Measurements from ENCODE around the gene KCNH1. TPM values are rescaled to one million over a fixed set of nuclear protein-coding genes. Genes with fewer than 3 reads are reported as not detected.

The KCNH1 gene
- polyA plus RNA-seq (ENCODE audit: insufficient read length in 3 of 3), result under 1 TPM; 0.26 to 0.73 (median 0.31) TPM
- long read RNA-seq, donor 1, result 0 reads
- long read RNA-seq, donor 2, result 0 reads
- long read RNA-seq, donor 3, result 0 reads
- long read RNA-seq, donor 4, result 0 reads
- long read RNA-seq, donor 5, result 0 reads
- long read RNA-seq, donor 6, result 0 reads
- long read RNA-seq, donor 7, result 0 reads
- long read RNA-seq, donor 8, result 0 reads
- long read RNA-seq, donor 9, result 0 reads
- long read RNA-seq, donor 10, result 0 reads
- long read RNA-seq, donor 11, result 0 reads
- long read RNA-seq, donor 12, result 0 reads
- long read RNA-seq, donor 13, result 0 reads
- long read RNA-seq, donor 14, result 0 reads
- long read RNA-seq, donor 15, result 0 reads
- long read RNA-seq, donor 16, result 0 reads

DNA sequence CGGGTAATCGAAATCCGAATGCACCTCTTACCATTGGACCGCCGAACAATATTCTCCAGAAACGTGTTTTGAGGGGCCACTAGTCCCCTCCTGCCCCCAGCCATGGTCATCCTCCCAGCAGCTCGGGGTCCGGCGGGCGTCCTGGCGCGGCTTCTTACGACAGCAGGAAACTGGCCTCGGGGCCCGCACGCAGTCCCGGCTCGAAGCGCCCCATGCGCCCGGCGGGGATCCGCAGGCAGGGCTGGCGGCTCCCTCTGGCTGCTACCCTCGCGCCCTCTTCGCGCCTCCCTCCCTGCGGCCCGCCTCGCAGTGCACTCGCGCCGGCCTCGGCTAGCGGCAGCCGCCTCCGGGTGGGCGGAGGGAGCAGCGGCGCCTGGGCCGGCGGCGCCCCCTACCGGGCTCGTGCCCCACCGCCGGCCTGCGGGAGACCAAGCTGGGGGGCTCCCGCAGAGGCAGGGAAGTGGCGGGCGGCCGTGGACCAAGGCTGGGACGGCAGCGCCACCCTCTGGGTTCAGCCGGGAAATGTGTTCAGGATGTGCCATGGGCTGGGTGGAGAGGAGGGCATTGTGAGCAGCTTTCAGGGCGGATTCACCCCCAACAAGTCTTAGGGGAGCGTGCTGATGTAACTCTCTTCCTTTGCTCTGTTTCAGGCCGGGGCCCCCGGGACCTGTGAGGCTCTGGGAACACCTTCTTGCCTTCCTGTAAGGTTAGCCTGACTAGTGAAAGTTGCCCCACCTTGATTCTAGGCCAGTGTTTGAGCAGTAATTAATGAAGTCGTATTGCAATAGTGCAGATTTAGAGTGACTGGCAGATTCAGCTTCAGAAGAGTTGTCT is at the start of gene KCNH1:
KCNH1 (minus strand) TSS at position 313 of the 834 bp plus-strand sequence; CDS start at position 110, 203 bp downstream.
- peak; percentile 53 to 80 (median 76) for DNase-seq (ENCODE audit: extremely low read depth in 1 of 11, low read depth in 9 of 11, low spot score in 4 of 11)

GRCh38 chr1:211182746-211183145 is 48.8 kb upstream of the KCNH1 start:
- DNase-seq (ENCODE audit: extremely low read depth in 1 of 11, low read depth in 9 of 11, low spot score in 4 of 11), result no peak

DNA sequence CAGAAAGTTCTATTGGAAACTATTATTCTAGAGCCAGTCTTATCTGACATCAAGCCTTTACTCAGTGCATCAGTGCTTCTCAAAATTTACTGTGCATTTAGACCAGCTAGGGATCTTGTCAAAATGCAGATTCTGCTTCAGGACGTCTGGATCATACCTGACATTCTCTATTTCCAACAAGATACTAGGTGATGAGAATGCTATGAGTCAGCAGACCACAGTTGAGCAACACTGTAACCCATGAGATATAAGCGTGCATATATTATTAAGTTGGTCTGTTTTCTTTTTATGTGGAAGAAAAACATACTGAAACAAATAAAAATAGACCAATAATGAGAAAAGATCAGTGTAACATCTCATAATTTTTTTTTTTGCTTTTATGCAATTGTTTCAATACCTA is 40.4 kb upstream of the KCNH1 start:
- no peak for DNase-seq (ENCODE audit: extremely low read depth in 1 of 11, low read depth in 9 of 11, low spot score in 4 of 11)

DNA sequence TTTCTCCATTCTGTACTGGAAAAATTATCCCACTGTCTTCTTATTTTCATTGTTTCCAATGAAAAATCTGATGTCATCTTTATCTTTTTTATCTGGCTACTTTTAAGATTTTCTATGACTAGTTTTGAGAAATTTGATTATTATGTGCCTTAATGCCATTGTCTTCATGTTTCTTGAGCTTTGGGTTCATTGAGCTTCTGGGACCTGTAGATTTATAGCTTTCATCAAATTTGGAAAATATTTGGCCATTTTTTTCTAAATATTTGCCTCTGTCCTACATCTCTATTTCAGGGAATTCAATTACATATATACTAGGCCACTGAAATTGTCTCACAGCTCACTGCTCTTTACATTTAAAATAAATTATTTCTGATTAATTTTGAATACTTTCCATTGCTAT is 38.7 kb upstream of the KCNH1 start:
- no peak for DNase-seq (ENCODE audit: extremely low read depth in 1 of 11, low read depth in 9 of 11, low spot score in 4 of 11)

GRCh38 chr1:211169353-211169752 is 35.4 kb upstream of the KCNH1 start:
- no peak for DNase-seq (ENCODE audit: extremely low read depth in 1 of 11, low read depth in 9 of 11, low spot score in 4 of 11)

DNA sequence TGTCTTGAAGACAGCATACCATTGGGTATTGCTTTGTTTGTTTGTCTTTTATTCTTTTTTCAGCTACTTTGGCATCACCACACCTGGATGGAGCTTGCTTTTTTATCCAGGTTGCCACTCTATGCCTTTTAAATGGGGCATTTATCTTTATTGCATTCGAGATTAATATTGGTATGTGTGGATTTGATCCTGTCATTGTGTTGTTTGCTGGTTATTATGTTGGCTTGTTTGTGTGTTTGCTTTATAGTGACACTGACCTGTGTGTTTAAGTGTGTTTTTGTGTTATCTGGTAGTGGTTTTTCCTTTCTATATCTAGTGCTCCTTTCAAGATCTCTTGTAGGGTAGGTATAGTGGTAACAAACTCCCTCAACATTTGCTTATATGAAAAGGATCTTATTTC is 24.9 kb upstream of the KCNH1 start:
- no peak for DNase-seq (ENCODE audit: extremely low read depth in 1 of 11, low read depth in 9 of 11, low spot score in 4 of 11)

DNA sequence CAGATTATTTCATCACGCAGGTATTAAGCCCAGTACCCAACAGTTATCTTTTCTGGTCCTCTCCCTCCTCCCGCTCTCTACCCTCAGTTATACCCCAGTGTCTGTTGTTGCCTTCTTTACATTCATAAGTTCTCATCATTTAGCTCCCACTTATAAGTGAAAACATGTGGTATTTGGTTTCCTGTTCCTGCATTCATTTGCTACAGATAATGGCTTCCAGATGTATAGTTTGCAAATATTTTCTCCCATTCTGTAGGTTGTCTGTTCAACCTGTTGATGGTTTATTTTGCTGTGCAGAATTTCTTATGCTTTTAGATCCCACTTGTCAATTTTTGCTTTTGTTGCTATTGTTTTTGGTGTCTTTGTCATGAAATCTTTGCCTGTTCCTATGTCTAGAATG is 21.1 kb upstream of the KCNH1 start:
- DNase-seq (ENCODE audit: extremely low read depth in 1 of 11, low read depth in 9 of 11, low spot score in 4 of 11), result no peak

DNA sequence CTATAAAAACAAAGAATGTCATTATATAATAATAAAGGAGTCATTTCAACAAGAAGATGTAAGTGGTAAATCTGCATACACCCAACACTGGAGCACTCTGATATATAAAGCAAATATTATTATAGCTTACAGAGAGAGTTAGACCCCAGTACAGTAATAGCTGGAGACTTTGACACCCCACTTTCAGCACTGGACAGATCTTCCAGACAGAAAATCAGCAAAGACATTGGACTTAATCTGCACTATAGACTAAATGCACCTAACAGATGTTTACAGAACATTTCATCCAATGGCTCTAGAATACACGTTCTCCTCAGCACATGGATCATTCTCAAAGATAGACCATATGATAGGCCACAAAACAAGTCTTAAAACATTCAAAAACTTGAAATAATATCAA is 20.0 kb upstream of the KCNH1 start:
- DNase-seq (ENCODE audit: extremely low read depth in 1 of 11, low read depth in 9 of 11, low spot score in 4 of 11), result no peak

DNA sequence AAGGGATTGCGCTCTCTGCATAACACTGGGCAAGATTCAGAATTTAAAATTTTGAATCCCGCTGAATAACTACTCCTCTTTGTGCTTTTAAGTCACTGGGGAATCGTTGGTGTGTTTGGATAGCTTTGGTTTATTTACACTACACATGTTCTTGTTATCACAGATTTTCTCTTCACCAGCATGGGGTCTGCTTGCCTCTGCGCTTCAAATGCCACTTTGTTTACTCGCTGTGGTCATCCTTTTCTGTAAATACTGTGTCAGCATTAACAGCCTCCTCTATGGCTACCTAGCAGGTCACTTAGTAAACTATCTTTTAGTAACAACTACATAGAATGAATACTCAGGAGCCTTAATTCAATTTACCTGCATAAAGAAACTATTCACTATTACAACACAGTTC is 14.4 kb upstream of the KCNH1 start:
- DNase-seq (ENCODE audit: extremely low read depth in 1 of 11, low read depth in 9 of 11, low spot score in 4 of 11), result no peak

- no peak for DNase-seq (ENCODE audit: extremely low read depth in 1 of 11, low read depth in 9 of 11, low spot score in 4 of 11)
Observed at GRCh38 chr1:211145944-211146343, 12.0 kb upstream of the KCNH1 start.

- DNase-seq (ENCODE audit: extremely low read depth in 1 of 11, low read depth in 9 of 11, low spot score in 4 of 11), result peak in 3 of 11 donors; percentile 16 to 48 (median 23)
Observed at GRCh38 chr1:211135342-211135950, 1.5 kb upstream of the KCNH1 start.

DNA sequence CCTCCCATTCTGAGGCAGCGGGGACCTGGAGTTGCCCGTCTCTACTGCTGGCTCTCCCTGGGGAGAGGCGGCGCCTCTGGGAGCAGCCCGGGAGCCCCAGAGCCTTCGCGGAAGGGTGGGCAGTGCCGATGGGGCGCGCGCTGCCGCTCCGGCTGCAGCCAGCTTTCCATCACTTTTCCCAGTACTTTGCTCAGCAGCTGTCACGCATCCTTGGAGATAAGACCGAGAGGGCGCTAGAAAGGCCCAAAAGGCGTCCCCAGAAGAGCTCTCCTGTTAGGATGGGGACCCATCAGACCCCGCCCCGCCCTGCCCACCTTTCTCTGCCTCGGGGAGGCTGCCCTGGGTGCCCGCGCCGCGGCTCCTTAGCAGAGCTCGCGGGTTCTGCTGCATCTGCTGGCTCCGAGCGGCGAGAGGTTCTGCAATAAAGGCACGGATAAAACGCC is 534 bp downstream of the KCNH1 start:
- no peak for DNase-seq (ENCODE audit: extremely low read depth in 1 of 11, low read depth in 9 of 11, low spot score in 4 of 11)

GRCh38 chr1:211132721-211133392 is 1.1 kb downstream of the KCNH1 start:
- DNase-seq (ENCODE audit: extremely low read depth in 1 of 11, low read depth in 9 of 11, low spot score in 4 of 11), result no peak

DNA sequence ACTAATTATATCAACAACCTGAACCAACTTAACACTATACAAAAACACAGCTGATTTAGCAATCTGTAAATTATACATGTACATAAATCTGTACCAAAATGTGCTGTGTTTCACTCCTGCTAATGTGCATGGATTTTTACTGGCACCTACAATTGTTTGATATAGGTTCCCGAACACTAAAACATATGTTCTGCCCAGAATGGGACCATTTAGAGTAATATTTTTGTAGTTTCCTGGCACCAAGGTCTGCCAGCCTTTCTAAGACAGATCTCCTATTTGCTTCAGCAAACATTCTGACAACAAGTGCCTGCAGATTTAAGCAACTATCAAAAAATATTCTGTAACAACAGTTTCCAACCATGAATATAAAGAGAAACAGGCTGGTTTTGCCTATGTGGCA is 4.2 kb downstream of the KCNH1 start:
- no peak for DNase-seq (ENCODE audit: extremely low read depth in 1 of 11, low read depth in 9 of 11, low spot score in 4 of 11)

- no peak for DNase-seq (ENCODE audit: extremely low read depth in 1 of 11, low read depth in 9 of 11, low spot score in 4 of 11)
Observed at GRCh38 chr1:211127166-211127565, 6.8 kb downstream of the KCNH1 start.

DNA sequence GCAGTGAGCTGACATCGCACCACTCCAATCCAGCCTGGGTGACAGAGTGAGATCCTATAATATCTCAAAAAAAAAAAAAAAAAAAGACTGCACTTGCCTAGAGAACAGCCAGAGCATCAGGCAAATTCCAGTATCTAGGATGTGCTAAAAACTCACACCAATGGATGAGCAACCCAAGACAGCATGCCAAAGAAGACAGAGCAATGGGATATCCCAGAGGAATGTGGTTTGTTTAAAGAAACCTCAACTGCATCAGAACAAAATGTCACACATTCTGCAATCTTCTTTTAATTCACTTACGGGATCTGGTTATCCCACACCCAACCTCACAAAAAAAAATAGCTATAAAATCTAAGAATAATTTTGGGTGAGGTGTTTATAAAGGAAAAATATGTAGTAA is 7.3 kb downstream of the KCNH1 start:
- no peak for DNase-seq (ENCODE audit: extremely low read depth in 1 of 11, low read depth in 9 of 11, low spot score in 4 of 11)

DNA sequence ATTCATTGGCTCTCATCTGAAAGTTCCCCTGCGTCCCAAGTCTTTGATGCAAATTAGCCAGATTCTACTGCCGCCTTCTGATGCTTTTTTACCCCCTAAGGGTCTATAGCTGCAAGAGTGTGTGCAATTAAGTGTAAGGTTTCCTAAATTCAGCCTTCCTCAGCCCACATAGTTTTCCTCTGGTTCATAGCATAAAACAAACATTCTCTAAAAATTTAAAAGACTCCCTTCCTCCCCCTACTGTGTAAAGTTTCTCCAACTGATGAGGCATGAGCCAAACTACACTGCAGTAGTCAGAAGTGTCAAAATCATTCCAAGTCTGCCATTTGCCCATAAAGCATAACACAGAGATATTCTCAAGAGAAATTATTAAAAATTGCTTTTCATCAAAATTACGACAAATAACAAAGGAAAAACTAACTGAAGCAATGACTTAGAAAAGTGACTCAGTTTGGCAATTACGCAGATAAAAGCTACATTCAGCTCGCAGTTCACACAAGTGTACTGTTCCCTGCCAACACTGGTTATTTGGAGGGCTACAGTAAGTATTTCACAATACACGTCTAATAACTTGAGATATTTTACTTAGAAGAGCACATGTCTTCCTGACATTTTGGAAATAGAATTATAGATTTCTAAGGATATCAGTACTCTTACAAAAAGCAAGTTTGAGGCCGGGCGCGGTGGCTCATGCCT is 15.4 kb downstream of the KCNH1 start:
- no peak for DNase-seq (ENCODE audit: extremely low read depth in 1 of 11, low read depth in 9 of 11, low spot score in 4 of 11)

- DNase-seq (ENCODE audit: extremely low read depth in 1 of 11, low read depth in 9 of 11, low spot score in 4 of 11), result no peak
Observed at GRCh38 chr1:211114446-211114845, 19.5 kb downstream of the KCNH1 start.

DNA sequence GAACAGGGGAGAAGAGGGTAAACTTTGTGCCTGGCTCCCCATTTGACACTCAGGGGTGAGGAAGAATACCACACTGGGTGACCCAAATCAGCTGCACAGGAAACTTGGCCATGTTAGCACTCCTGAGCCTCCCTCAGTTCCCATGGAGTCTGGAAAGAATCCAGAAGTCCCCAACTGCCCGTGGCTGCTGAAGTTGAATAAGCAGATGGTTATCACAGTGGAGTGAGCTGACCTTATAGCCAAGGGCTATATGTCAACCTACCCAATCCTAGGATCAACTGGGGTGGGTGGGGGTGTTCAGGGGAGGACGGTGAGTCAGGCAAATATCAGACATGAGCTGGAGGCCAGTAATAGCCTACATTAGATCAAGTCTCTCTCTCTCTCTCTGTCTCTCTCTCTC is 20.4 kb downstream of the KCNH1 start:
- DNase-seq (ENCODE audit: extremely low read depth in 1 of 11, low read depth in 9 of 11, low spot score in 4 of 11), result no peak
